K562 (cell line): ENCODE measurements around the gene FCGBP. TPM values are rescaled to one million over a fixed set of nuclear protein-coding genes. Genes with fewer than 3 reads are reported as not detected.
A peak's percentile ranks its signal among the peaks of the same experiment; 100 is the strongest.

ENCODE experiments used
- C11orf30 ChIP-seq: fragments of 450-650 bp; IDR thresholded peaks from 2 replicates; pipeline ENCODE4 v1.6.1; 2016; ENCODE audit warnings: low read depth, mild to moderate bottlenecking
- CBX2 ChIP-seq: fragments of 200-600 bp; sonication (generic); IDR thresholded peaks from one replicate; pipeline ENCODE4 v1.6.1; 2012; ENCODE audit warnings: mild to moderate bottlenecking, low read length, inconsistent platforms; ENCODE audit not compliant: insufficient read depth, poor library complexity, severe bottlenecking
- CREB1 ChIP-seq, 2 experiments: sonication (generic) in 1 of 2; formaldehyde crosslinking in 1 of 2; IDR thresholded peaks; 2 replicates each; pipeline versions ENCODE4 v1.6.1 to v1.8.0; 2012 to 2022; ENCODE audit warnings: inconsistent platforms in 1 of 2, mild to moderate bottlenecking in 1 of 2, missing genetic modification reagents in 1 of 2, moderate library complexity in 1 of 2
- DMBX1 ChIP-seq: fragments of 250-450 bp; sonication (Bioruptor Pico); IDR thresholded peaks from 2 replicates; pipeline ENCODE4 v1.8.0; 2022; ENCODE audit warnings: inconsistent platforms, mild to moderate bottlenecking, moderate library complexity, borderline replicate concordance
- E2F5 ChIP-seq: sonication (generic); formaldehyde crosslinking; IDR thresholded peaks from 2 replicates; pipeline ENCODE4 v1.8.0; 2022; ENCODE audit warnings: mild to moderate bottlenecking, missing genetic modification reagents
- EGR1 ChIP-seq: fragments of 450-650 bp; conservative IDR thresholded peaks from 2 replicates; pipeline ENCODE4 v1.6.1; 2017; ENCODE audit warnings: mild to moderate bottlenecking
- ELF4 ChIP-seq: fragments of 450-650 bp; formaldehyde crosslinking; IDR thresholded peaks from 2 replicates; pipeline ENCODE4 v1.4.0; 2022; ENCODE audit warnings: missing genetic modification characterization
- MTA2 ChIP-seq: fragments of 450-650 bp; IDR thresholded peaks from 2 replicates; pipeline ENCODE4 v1.6.1; 2016; ENCODE audit warnings: low read depth
- MTA3 ChIP-seq: fragments of 450-650 bp; formaldehyde crosslinking; IDR thresholded peaks from 2 replicates; pipeline ENCODE4 v1.6.1; 2017; ENCODE audit warnings: mild to moderate bottlenecking, borderline replicate concordance
- SIX5 ChIP-seq, 2 experiments: IDR thresholded peaks; 2 replicates each; pipeline ENCODE4 v1.6.1; 2011; ENCODE audit warnings: low read length in 2 of 2, borderline replicate concordance in 1 of 2, low read depth in 1 of 2, mild to moderate bottlenecking in 1 of 2, moderate library complexity in 1 of 2; ENCODE audit not compliant: insufficient read depth in 1 of 2
- SOX6 ChIP-seq: fragments of 450-650 bp; IDR thresholded peaks from 2 replicates; pipeline ENCODE4 v1.6.1; 2014; ENCODE audit warnings: mild to moderate bottlenecking
- SREBF1 ChIP-seq: fragments of 150-350 bp; IDR thresholded peaks from 2 replicates; pipeline ENCODE4 v1.6.1; 2014; ENCODE audit warnings: antibody characterized with exemption, low read depth, low read length, borderline replicate concordance
- ZBTB11 ChIP-seq, 3 experiments: fragments of 200-800 bp in 1 of 3; fragments of 250-450 bp in 1 of 3; fragments of 450-650 bp in 1 of 3; sonication (Bioruptor Pico) in 1 of 3; sonication (Bioruptor generic) in 1 of 3; formaldehyde crosslinking in 1 of 3; IDR thresholded peaks; 2 replicates each; pipeline versions ENCODE4 v1.6.1 to v1.8.0; 2016 to 2022; ENCODE audit warnings: mild to moderate bottlenecking in 2 of 3, missing genetic modification characterization in 2 of 3, missing compliant biosample characterization in 1 of 3, moderate library complexity in 1 of 3
- ZBTB7A ChIP-seq: IDR thresholded peaks from 2 replicates; pipeline ENCODE4 v1.6.1; 2011; ENCODE audit warnings: low read depth, mild to moderate bottlenecking, low read length, moderate library complexity, borderline replicate concordance; ENCODE audit not compliant: control insufficient read depth
- ZNF175 ChIP-seq: fragments of 200-800 bp; sonication (Bioruptor generic); IDR thresholded peaks from 2 replicates; pipeline ENCODE4 v1.6.1; 2016; ENCODE audit warnings: low read depth, mild to moderate bottlenecking, missing genetic modification characterization, missing compliant biosample characterization
- polyA plus RNA-seq, 8 experiments: library from polyadenylated mRNA; depleted of rRNA in 4 of 8; stranded (reverse) in 5 of 8; unstranded in 3 of 8; fragments of >200 nt; fragmentation: Nextera tagmentation in 2 of 8; fragmentation: Illumina TruSeq in 1 of 8; extraction: Ambion mirVana in 2 of 8; extraction: Trizol in 1 of 8; gene quantifications; 2 replicates each; pipeline versions ENCODE4 v1.2.1 to v1.2.3, GENCODE V29; 2011 to 2014; ENCODE audit warnings: inconsistent platforms in 1 of 8, missing spikeins in 1 of 8
- total RNA-seq, 7 experiments: library from RNA; depleted of rRNA in 6 of 7; stranded (reverse); fragments of >200 nt in 6 of 7; fragmentation: Illumina TruSeq in 2 of 7; extraction: Trizol in 2 of 7; gene quantifications; 2 replicates each; pipeline versions ENCODE4 v1.2.1 to v1.2.3, GENCODE V29; 2011 to 2021; ENCODE audit warnings: low replicate concordance in 1 of 7
- TF ChIP-seq, protein P1 (sequence below): fragments of 450-650 bp; IDR thresholded peaks from 2 replicates; pipeline ENCODE4 v1.6.1; 2016
- TF ChIP-seq, protein P2 (sequence below), 2 experiments: IDR thresholded peaks in 1 of 2; conservative IDR thresholded peaks in 1 of 2; 2 replicates each; pipeline ENCODE4 v1.6.1; 2016; ENCODE audit warnings: low read depth in 2 of 2, mild to moderate bottlenecking in 1 of 2, missing compliant biosample characterization in 1 of 2, missing genetic modification characterization in 1 of 2, moderate library complexity in 1 of 2

FCGBP gene
- total and polyA plus RNA-seq, 9 of the 15 experiments (the other 6 are each of a cell fraction or from before 2014, with no cell fraction given), result 0.01 to 1.5 (median 0.13) TPM; not detected in 4

- peak; percentile 66 for TF ChIP-seq C11orf30
- peak; percentile 26; the same call in 1 of the 2 replicates for TF ChIP-seq DMBX1 (CRISPR knock-in tag)
- TF ChIP-seq EGR1, result peak; percentile 87
- TF ChIP-seq ZBTB11 (CRISPR knock-in tag; IDR thresholded peaks at IDR 0.05), result peak in 1 of 3 experiments; percentile 75; a peak in 2 of 6 replicates
- peak; percentile 77; the same call in 1 of the 2 replicates for TF ChIP-seq MTA3
- TF ChIP-seq ELF4 (CRISPR knock-in tag), result 0 out of 2 replicates have a peak, but pooled peaks have one; percentile 10
- TF ChIP-seq, protein P1, sequence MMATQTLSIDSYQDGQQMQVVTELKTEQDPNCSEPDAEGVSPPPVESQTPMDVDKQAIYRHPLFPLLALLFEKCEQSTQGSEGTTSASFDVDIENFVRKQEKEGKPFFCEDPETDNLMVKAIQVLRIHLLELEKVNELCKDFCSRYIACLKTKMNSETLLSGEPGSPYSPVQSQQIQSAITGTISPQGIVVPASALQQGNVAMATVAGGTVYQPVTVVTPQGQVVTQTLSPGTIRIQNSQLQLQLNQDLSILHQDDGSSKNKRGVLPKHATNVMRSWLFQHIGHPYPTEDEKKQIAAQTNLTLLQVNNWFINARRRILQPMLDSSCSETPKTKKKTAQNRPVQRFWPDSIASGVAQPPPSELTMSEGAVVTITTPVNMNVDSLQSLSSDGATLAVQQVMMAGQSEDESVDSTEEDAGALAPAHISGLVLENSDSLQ, result peak; percentile 75
- peak; percentile 52; the same call in 1 of the 2 replicates for TF ChIP-seq SOX6
- 0 out of 2 replicates have a peak, but pooled peaks have one; percentile 19 for TF ChIP-seq ZBTB7A
- TF ChIP-seq SIX5 (IDR thresholded peaks at IDR 0.05; ENCODE audit: borderline replicate concordance in 1 of 2, insufficient read depth in 1 of 2, low read depth in 1 of 2, low read length in 2 of 2), result peak; percentile 85 to 87
- peak; percentile 46; the same call in 1 of the 2 replicates for TF ChIP-seq E2F5
- no peak for TF ChIP-seq MTA2
- TF ChIP-seq, protein P2, sequence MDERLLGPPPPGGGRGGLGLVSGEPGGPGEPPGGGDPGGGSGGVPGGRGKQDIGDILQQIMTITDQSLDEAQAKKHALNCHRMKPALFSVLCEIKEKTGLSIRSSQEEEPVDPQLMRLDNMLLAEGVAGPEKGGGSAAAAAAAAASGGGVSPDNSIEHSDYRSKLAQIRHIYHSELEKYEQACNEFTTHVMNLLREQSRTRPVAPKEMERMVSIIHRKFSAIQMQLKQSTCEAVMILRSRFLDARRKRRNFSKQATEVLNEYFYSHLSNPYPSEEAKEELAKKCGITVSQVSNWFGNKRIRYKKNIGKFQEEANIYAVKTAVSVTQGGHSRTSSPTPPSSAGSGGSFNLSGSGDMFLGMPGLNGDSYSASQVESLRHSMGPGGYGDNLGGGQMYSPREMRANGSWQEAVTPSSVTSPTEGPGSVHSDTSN (CRISPR knock-in tag; IDR thresholded peaks at IDR 0.05; ENCODE audit: low read depth), result no peak
- TF ChIP-seq, protein P2 (tag; conservative IDR thresholded peaks at IDR 0.05; ENCODE audit: low read depth), result no peak
- TF ChIP-seq ZNF175 (CRISPR knock-in tag), result peak; percentile 72; the same call in 1 of the 2 replicates
- peak; percentile 61; the same call in 1 of the 2 replicates for TF ChIP-seq SREBF1
- TF ChIP-seq CBX2, result no peak
- peak; percentile 92 for TF ChIP-seq CREB1 (IDR thresholded peaks at IDR 0.05)
- TF ChIP-seq CREB1 (CRISPR knock-in tag; IDR thresholded peaks at IDR 0.05), result peak; percentile 95
Measured at GRCh38 chr19:39970675-39971379, 36.4 kb upstream of the FCGBP start, which contains the start of gene PSMC4 (continued).
